GM18861 (cell line): Measurements from ENCODE around the gene PYGB.
A peak's percentile ranks its signal among the peaks of the same experiment; 100 is the strongest.
"Not testable (repeated sequence)": the region's sequence is repeated elsewhere in the genome, so short reads cannot be mapped to it uniquely, and the experiment has no call there.

ENCODE experiments used
- ATAC-seq: cut with Tn5 transposase; IDR thresholded peaks from one replicate; pipeline ENCODE4 v1.9.1; 2021; ENCODE audit not compliant: unreplicated experiment

Gene PYGB

DNA sequence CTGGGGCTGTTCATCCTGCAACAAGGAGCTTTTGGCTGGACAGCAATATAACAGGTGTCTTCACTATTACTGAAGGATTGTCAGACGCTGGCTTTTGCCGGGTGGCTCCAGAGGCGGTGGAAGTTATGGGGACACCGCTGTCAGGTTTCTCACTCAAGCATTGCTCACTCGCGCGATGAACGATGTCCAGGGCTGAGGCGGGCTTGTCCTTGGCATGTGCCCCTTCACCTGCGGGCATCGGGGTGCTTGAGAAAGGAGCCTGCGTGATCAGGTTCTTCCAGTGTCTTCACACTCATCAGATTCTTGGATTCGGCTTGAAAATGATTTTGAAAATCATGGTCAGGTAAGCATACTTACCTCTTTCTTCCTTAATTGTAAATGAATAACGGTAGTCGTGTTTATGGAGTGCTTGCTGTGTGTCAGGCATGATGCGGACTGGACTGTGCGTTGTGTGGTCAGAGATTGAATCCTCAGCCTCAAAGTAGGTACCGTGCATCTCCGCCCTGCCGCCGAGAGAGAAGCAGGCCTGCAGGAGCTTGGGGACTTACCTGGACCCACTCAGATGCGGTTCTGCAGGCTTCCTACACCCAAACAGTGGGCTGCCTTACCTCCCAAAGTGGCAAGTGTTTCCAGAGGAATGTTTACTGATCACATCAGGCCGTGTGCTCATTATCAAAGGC, 18.3 kb upstream of the PYGB start:
- no peak for ATAC-seq

DNA sequence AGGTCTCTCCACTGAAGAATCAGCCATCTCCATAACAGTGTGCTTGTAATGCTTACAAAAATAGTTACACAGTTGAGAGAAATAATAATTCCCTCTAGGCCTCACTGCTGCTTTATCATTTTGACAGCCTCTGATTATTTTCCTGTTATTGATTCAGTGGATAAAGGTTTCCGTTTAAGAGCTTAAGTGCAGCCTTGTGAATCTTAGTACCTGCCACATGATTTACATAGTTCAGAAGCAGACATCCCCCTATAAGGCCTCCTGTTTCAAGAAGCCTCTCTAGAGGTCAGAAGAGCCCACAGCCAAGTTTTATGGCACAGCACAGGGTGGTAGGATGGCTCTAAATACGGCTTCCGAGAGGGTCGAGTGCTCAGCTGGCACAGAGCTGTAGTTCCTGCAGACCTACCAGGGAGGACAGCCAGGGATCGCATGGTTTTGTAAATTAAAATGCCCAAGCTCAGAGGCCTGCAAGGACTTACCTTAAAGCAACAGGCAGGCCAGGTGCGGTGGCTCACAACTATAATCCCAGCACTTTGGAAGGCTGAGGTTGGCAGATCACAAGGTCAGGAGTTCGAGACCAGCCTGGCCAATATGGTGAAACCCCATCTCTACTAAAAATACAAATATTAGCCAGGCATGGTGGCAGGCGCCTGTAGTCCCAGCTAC, 17.6 kb upstream of the PYGB start:
- peak; percentile 93 for ATAC-seq

DNA sequence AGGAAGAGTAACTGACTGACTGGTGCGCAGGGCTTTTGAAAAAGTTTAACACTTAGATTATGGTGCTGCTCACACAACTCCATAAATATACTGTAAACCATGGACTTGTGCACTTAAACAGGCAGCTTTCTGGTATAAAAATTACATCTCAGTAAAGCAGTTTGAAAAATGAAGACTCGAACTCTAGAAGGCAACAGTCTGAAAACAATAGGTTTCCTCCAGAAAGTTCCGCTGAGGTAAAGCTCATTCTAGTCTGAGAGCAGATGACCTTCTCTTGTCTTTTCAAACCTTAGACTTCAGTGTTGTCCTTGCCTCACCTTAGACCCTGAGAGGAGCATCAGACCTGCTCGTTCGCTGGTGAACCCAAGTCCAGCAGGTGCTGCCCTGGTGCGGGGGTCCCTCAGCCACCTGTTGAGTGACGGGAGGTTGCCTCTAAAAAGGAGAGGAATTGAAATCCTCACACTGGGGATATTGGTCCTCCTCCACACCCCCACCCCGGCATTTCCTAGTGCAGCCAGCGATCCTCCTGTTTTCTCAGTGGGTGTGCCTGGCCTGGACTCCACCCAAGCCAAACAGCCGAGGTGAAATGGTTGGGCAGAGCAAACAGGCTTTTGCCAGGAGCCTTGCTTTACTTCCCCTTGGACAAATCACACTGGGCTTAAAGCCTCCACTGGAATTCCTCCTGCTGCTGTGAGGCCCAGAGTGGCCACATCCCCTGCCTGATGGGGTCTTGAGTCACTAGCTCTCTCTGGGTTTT, 14.7 kb upstream of the PYGB start:
- ATAC-seq = no peak

DNA sequence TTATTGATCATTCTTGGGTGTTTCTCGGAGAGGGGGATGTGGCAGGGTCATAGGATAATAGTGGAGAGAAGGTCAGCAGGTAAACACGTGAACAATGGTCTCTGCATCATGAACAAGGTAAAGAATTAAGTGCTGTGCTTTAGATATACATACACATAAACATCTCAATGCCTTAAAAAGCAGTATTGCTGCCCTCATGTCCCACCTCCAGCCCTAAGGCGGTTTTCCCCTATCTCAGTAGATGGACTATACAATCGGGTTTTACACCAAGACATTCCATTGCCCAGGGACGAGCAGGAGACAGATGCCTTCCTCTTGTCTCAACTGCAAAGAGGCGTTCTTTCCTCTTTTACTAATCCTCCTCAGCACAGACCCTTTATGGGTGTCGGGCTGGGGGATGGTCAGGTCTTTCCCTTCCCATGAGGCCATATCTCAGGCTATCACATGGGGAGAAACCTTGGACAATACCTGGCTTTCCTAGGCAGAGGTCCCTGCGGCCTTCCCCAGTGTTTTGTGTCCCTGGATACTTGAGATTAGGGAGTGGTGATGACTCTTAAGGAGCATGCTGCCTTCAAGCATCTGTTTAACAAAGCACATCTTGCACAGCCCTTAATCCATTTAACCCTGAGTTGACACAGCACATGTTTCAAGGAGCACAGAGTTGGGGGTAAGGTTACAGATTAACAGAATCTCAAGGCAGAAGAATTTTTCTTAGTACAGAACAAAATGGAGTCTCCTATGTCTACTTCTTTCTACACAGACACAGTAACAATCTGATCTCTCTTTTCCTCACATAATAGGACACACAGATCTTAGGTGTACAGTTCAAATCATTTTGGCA, 13.7 kb upstream of the PYGB start:
- ATAC-seq = not testable (repeated sequence)

DNA sequence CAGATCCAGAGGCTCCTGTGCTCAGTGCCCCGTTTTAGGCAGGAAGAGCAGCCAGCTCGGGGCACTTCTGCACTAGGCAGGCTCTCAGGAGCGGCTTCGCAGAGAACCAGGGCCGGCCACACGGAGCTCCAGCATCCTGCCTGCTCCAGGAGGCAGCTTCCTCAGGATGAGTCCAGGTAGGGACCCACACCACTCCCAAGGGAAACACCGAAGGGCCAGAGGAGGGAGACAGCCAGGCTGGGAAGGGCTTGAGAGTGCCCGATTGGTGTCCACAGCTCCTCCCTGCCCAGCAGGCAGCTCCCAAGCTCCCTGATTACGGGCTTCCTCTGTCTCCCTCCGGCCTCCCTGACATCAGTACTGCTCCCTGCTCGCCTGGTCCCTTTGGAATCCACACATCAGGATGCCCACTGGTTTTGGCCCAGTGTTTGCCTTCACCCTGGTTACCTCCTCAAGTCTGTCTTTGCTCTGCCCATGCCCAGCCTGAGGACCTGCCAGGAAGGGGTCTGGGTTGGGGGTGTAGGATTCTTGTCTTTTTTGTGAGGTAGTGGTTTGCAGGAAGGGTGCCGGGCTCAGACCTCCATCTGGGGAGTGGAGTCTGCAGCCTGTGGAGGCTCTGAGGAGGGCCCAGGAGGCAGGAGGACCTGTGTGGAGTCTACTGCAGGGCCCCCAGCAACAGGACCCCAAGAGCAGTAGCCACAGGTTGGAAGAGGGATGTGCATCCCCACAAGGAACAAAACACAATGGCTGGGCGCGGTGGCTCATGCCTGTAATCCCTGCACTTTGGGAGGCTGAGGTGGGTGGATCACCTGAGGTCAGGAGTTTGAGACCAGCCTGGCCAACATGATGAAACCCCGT, 11.2 kb upstream of the PYGB start:
- ATAC-seq = no peak

DNA sequence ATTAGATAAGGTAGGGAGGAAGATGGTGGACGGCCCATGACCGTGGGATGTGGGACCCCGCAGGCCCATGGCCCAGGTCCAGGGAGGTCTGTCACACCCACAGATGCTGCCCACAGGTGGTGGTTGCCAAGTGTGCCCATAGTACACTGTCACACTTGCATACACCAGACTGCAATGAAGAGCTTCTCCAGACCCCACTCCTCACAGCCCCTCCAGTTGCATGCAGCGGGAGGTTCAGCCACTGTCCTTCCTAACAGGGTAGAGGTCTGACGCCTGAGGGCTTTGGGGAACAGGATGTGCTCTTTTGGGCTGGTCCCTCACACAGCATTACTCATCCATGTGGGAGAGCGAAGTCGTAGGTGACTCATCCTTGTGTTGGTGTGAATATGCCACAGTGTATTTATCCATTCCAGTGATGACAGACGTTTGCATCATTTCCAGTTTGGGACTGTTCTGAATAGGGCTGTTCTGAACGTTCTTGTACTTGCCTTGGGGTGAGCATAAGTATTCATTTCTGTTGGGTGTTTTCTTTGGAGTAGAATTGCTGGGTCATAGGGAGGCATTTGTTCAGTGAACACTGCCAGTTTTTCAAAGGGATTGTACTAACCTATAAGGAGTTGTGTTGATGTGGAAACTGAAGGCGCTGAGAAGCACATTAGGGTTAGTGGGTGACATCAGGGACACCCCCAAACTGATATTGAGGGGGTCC, 10.1 kb upstream of the PYGB start:
- peak; percentile 51 for ATAC-seq

DNA sequence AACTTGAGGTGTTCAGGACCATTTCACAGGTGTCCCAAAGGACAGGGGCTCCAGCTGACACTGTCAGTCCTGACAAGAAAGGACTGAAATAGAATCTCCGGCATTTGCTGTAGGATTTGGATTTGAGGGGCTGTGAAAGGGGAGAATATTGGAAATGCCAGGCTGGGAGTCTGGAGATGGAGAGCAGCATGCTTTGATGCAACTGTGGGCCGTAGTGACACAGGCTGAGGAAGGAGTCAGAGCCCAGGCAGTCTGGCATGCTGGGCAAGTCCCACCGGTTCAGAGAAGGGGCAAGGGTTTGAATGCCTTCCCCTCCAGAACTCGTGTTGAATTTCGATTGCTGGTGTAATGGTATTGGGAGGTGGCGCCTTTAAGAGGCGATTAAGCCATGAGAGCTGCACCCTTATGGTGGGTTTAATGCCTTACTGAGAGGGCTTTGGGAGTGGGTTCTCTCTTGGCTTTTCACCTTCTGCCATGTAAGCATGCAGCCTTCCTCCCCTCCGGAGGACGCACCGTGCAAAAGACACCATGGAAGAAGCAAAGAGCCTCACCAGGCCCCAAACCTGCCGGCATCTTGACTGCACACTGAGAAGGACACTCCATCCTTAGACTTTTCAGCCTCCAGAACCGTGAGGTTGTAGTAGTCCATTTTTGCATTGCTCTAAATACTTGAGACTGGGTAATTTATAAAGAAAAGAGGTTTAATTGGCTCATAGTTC, 9.4 kb upstream of the PYGB start:
- no peak for ATAC-seq

DNA sequence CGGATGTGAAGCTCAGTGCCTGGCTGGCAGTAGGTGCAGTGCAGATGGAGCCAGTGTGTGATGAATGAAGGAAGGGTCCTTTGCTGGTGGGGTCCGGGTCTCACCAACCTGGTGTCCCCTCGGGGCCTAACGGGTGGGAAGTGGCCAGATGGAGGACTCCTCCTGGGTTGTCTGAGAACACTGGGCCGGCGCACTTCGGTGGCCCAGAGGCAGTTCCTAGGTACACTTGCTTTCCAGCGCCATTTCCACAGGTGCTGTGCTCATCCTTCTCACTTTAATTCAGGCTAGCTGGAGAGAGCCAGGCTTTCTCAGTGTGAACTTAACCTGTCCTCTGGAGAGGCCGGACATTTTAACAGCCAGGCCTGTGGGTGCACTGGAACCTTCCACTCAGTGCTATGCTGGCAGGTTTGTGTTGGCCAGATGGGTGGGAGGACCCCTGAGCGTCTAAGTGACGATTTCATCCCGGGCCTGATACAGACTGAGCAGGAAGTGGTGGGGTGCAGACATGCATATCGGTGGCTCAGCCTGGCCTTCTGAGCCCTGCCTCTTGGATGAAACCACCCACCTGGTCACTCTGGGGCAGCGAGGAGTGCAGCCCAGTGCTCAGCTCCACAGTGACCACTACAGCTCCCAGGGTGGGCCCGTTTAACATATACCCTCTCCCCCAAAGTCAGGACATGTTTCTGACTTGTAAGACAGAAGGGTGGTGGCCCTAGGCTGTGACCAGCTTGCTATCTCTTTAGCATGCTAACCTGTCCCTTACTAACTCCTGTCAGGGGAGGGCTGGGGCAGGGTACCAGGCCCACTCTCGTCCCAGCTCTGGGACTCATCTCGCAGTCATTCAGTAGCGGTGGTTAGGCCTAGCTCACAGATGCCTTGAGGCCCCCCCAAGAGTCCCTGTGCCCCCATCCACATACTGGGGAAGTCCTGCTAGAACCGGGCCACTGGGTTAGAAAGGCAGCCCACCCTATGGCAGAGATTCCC, 8.2 kb upstream of the PYGB start:
- ATAC-seq = peak; percentile 64

DNA sequence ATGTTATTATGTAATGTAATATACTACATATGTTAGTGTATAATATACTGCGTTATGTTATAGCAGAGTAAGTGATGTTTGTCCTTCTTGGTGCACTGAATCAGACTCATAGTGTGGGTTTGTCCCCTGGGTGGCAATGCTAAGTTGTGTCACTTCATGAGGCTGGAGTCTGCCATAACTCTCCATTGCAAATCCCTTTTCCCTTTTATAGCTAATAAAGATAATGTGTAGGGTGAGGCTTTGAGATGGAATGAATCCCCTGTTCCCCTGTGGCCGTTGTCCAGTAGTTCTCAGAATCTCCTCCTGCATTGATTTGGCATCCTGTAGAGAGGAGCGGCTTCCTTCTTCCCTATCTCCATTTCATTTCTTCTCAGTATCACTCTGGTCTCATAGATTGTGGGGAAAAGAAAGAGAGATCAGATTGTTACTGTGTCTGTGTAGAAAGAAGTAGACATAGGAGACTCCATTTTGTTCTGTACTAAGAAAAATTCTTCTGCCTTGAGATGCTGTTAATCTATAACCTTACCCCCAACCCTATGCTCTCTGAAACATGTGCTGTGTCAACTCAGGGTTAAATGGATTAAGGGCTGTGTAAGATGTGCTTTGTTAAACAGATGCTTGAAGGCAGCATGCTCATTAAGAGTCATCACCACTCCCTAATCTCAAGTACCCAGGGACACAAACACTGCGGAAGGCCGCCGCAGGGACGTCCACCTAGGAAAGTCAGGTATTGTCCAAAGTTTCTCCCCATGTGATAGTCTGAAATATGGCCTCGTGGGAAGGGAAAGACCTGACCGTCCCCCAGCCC, 6.8 kb upstream of the PYGB start:
- not testable (repeated sequence) for ATAC-seq

DNA sequence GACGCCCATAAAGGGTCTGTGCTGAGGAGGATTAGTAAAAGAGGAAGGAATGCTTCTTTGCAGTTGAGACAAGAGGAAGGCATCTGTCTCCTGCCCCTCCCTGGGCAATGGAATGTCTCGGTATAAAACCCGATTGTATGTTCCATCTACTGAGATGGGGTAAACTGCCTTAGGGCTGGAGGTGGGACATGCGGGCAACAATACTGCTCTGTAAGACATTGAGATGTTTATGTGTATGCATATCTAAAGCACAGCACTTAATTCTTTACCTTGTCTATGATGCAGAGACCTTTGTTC, 6.3 kb upstream of the PYGB start:
- not testable (repeated sequence) for ATAC-seq

DNA sequence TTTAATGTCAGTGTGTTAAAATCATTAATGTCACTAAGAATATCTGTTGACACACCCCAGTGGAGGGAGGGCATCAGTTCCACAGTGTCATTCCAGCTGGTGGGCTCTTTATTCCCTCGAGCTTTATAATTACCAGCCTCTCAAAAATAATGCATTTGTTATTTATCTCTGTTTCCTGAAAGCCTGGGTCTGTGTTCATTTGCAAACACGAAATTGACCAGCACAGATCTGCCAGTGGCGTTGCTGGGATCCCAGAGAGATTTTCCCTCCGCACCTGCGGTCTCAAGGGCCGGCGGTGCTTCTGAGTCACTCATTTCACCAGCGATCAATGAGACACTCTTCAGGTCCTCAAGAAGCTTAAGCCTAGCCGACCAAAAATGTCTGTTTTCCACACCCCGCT, 5.7 kb upstream of the PYGB start:
- no peak for ATAC-seq

DNA sequence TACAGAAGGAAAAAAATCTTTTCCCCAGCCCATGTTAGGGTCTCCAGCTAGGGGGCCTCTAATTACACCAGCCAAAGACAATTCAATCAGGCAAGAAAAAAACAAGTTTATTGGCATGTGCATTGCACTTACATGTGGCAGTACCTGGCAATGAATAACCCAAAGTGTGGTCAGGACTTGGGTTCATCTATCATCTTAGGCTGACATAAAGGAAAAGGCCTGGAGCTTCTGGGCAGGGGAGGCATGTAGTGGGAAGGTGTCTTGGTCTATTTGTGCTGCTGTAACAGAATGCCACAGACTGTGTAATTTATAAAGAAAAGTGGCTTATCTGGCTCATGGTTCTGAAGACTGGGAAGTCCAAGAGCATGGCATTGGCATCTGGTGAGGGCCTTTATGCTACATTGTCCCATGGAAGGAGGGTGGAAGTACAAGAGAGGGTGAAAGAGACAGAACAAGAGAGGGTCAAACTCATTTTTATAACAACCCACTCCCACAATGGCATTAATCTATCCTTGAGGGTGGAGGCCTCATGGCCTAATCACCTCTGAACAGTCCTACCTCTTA, 4.4 kb upstream of the PYGB start:
- ATAC-seq = no peak

DNA sequence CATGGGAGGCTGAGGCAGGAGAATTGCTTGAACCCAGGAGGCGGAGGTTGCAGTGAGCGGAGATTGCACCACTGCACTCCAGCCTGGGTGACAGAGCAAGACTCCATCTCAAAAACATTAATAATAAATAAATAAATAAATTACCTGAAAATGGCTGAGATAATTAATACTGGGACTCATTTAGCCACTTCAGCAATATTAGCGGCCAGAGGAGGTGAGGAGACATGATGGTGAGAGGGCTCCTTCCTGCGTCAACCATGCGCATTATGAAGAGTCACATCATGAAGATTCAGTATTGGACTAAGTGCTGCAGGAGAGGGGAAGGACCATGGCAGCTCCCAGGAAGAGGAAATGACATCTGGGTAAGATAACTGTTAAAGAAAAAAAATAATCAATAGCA, 2.9 kb upstream of the PYGB start:
- no peak for ATAC-seq

DNA sequence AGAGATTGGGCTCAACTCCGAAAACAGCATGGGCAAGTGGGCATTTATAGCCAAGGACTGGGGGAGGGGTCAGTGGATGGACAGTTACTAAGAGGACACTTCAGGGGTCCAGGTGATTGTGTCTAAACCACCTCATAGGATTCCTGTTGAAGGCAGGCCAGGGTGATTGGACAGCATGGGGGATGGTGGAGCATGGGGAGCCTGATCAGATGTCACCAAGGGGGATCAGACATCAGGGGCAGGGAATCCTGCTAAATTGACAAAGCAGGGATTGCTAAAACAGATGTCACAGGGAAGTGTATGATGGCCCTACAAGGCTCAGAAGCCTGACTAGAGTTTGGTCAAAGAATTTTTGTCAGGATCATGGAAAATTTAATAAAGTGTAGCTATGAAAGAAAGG, 2.4 kb upstream of the PYGB start:
- no peak for ATAC-seq

DNA sequence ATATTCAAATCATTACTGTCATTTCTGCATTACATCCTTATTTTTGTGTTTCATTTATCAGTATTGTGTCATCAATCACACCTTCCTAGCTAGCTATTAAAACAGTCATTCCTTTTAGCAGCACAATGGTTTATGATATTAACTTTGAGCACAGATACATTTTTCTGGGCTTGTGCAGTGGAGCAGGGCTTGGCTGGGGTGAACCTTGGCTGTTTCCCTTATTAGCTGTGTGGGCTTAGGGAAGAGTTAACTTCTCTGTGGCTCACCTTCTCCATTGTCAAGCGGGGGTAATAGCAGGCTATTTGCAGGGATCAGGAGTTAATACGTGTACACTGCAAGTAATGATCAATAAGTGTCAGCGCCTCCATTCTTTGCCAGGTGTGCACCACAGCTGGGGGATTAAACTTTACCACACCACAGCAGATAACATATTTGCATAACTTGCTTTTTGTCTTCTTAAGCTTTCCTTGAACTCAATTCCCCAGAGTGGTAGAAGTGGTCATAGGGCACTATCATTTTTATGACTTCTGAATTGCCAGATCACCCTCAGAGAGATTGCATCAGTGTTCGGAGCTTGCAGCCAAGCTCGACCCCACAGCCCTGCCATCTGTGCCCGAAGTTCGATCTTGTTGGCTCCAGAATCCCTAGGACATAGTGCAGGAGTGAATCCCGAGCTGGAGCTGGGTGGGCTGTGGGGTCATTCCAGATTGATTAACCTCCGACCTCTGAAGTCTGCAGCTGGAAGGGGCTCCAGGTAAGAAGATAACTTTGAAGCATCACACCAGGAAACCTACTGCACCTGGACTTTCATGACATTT, 1.5 kb upstream of the PYGB start:
- ATAC-seq = peak; percentile 49

DNA sequence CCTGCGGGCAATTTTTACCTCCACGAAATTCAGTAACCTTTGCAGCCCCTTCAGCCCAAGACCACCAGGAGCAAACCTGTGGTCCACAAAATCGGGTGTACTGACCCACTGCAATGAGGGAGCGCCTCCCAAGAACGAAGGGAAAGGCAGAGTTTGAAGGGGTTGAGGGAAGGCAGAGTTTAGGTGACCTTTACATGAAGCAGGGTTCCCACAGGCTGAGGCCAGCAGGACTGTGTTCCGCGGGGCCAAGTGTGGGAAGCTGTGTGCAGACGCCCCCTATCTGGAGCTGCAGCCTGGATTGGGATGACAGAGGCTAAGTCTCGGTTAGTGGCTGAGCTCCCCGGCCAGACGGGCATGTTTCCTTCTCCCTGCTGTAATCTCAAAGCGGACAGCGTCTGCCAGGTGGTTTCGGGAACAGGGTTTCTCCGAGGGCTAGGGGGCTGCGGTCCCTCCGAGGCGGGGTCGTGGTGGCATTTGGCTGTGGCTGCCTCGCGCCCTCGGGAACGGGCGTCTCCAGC, 826 bp upstream of the PYGB start:
- no peak for ATAC-seq
